Vagina (tissue), 2 donors: ENCODE data around the gene KCNC2.

Experiments
- POLR2A ChIP-seq, 2 donors: fragments of 450-650 bp; IDR thresholded peaks; one replicate each; pipeline ENCODE4 v1.6.1; 2017; ENCODE audit warnings: antibody characterized with exemption in 2 of 2, mild to moderate bottlenecking in 2 of 2, moderate library complexity in 2 of 2
- POLR2AphosphoS5 ChIP-seq, 2 donors: sonication (generic); formaldehyde crosslinking; IDR thresholded peaks; one replicate each; pipeline ENCODE4 v1.9.0; 2017; ENCODE audit warnings: antibody characterized with exemption in 2 of 2, mild to moderate bottlenecking in 2 of 2, low read depth in 1 of 2; ENCODE audit not compliant: insufficient read depth in 1 of 2
- TF ChIP-seq, protein P1 (sequence below), 3 experiments: fragments of 450-650 bp in 2 of 3; fragments of 200-600 bp in 1 of 3; sonication (generic) in 1 of 3; IDR thresholded peaks; one replicate each; pipeline ENCODE4 v1.5.1; 2017 to 2019; ENCODE audit warnings: antibody characterized with exemption in 3 of 3, mild to moderate bottlenecking in 2 of 3, moderate library complexity in 2 of 3

DNA sequence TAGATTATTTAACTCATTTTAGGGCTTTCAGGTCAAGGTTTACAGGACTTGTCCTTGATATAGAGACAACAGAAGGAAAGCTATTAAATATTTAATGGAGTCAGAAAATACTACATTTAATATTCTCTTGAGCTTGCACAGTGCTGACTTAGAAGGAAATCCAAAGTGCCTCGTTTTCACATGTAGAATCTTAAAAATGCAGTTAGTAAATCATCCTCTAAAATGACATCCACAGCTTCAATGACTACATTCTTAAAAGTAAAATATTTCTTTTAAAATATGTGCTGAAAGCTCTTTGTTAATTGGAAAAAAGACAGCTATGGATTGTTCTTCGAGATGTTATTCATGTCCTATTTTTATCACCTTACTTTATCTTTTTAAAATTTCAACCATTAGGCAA is 146.9 kb downstream of the KCNC2 start:
- TF ChIP-seq, protein P1, sequence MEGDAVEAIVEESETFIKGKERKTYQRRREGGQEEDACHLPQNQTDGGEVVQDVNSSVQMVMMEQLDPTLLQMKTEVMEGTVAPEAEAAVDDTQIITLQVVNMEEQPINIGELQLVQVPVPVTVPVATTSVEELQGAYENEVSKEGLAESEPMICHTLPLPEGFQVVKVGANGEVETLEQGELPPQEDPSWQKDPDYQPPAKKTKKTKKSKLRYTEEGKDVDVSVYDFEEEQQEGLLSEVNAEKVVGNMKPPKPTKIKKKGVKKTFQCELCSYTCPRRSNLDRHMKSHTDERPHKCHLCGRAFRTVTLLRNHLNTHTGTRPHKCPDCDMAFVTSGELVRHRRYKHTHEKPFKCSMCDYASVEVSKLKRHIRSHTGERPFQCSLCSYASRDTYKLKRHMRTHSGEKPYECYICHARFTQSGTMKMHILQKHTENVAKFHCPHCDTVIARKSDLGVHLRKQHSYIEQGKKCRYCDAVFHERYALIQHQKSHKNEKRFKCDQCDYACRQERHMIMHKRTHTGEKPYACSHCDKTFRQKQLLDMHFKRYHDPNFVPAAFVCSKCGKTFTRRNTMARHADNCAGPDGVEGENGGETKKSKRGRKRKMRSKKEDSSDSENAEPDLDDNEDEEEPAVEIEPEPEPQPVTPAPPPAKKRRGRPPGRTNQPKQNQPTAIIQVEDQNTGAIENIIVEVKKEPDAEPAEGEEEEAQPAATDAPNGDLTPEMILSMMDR (IDR thresholded peaks at IDR 0.05), result no peak
- TF ChIP-seq POLR2A (IDR thresholded peaks at IDR 0.05), result no peak
- no peak for TF ChIP-seq POLR2AphosphoS5 (IDR thresholded peaks at IDR 0.05; ENCODE audit: insufficient read depth in 1 of 2, low read depth in 1 of 2)
